Fibroblast of skin of left quadriceps (primary cell): ENCODE data around the gene GPR135.

Source experiments
- DNase-seq, 2 experiments: peaks; one replicate each; pipeline ENCODE4 v3.0.0-alpha.2; 2013; ENCODE audit warnings: low read depth in 2 of 2

GPR135 gene, protein sequence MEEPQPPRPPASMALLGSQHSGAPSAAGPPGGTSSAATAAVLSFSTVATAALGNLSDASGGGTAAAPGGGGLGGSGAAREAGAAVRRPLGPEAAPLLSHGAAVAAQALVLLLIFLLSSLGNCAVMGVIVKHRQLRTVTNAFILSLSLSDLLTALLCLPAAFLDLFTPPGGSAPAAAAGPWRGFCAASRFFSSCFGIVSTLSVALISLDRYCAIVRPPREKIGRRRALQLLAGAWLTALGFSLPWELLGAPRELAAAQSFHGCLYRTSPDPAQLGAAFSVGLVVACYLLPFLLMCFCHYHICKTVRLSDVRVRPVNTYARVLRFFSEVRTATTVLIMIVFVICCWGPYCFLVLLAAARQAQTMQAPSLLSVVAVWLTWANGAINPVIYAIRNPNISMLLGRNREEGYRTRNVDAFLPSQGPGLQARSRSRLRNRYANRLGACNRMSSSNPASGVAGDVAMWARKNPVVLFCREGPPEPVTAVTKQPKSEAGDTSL

DNA sequence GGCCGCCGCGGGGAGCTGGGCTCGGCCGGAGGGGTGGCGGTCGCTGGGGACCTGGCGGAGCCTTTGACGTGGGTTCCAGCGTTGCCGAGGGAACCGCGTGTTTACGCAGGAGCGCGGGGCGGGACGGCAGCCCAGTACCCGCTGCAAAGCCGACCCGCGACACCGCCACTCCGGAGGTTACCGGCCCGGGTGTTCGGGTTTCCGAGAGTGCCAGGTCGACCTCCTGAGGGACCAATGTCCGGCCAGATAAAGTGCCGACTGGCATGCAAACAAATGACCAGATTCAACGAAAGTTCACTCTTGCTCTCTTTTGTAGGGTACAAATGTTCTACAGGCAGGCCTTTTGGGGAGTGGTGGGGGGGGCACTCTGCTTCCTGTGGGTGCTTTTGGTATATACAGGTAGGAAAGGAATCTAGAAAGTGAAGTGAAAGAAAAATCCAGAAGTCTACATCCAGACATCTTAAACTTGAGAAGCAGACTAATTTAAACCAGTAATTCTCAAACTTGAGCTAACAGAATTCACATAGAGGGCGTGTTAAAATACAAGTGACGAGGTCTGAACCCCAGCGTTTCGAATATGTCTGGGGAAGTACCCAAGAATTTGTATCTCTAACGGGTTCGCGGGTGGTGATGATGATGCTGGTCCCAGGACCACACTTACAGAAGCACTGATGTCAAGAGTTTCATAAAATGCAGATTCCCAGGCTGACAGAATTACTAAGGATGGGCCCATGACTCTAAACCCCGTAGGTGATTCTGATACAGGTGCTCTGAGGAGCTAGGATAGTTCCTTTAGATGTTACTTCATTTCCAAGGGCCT lies at the start of gene GPR135:
TSS of gene GPR135 (minus strand) at position 65 of the 820 bp plus-strand sequence. CDS start 154 bp downstream, outside the sequence.
- DNase-seq = no peak

DNA sequence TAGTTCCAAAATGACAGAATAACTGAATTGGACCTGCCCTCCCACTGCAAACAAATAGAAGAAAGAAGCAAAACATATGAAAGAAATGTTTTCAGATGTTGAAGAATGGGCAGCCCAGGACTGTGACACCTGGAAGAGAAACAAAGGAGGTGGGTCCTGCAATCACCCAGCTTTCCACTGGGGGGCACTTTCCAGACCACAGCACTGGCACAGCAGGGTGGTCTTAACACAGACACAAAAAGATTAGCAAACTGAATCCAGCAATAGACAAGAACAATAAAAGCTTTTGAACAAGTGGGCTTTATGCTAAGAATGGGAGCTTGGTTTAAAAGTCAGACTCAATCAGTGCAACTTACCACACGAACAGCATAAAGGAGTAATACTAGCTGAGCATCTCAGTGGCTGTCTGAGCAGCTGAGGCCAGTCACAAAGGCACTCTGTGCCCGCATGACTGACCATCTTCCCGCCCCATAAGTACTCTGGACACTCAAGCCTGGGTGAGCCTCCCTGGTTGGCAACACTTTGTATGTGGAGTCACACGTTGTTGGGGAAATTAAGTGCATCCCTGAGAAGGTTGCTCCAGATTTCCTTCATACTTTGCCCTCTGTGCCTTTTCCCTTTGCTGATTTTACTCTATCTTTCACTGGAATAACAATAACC lies 46.9 kb upstream of the GPR135 start:
- DNase-seq = no peak

DNA sequence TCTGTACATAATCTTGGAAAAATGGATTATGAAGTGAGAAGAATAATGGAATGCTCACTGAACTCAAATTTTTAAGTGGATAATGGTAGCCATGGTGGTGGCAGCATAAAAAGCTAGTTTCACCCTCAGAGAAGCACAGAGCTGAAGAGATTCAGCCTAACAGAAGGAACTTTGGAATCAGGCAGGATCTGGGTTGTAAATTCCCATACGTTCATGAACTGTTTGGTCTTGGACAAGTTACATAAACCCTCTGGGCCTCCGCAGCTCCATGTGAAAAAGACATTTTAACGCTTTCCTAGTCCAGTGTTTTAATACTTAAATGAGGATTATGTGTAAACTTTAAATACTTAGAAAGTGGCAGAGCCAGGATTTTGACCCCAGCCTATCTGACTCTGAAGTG lies 45.8 kb upstream of the GPR135 start:
- DNase-seq = no peak

DNA sequence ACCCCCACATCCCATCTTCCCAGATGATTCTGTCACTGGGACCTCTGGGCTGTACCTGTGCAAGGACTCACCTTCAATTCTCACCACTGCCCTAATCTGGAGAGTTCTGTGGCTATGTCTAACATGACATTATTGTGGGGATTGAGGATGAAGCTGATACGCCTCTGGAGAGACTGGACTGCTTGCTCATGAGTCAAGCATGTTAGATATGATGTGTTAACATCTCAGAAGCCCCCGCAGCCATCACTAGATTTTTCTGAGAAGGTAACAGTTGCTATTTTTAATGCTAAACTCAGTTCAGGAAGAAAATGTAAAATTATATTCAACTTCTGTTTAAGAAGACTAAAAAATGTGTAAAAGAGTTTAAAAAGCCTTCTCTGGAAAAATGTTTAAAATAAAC lies 44.8 kb upstream of the GPR135 start:
- no peak for DNase-seq

DNA sequence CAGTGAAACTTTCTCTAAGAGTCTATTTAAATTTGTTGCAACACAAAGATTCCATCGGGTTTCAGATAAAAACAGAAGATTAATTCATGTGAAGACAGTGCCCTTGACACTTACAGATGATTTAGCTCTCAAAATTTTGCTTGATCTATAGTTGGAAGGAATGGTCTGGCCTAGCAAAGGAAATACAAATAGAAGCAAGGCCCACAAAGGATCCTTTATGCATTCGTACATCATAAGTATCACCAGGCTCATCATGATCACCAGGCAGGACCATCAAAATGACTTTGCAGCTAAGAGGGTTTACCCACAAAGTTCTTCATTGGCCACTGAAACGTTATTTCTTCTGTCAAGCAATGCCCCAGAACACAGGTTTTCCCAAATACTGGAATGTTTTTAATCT lies 43.9 kb upstream of the GPR135 start:
- no peak for DNase-seq

DNA sequence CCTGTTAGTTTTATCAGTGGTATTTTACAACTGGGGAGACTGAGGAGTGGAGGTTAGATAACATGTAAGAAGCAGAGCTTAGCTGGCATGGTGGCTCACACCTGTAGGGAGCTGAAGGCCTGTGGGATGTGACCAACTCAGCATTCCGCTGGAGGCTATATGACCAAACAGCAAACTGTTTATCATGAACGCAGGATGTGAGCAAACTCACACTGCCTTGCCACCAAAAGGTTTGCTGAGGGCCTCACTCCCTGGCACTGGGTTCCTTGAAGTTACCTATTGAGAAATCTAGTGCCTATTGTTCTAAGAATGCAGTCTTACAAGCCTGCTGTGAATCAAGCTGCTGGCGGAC lies 42.5 kb upstream of the GPR135 start:
- no peak for DNase-seq

DNA sequence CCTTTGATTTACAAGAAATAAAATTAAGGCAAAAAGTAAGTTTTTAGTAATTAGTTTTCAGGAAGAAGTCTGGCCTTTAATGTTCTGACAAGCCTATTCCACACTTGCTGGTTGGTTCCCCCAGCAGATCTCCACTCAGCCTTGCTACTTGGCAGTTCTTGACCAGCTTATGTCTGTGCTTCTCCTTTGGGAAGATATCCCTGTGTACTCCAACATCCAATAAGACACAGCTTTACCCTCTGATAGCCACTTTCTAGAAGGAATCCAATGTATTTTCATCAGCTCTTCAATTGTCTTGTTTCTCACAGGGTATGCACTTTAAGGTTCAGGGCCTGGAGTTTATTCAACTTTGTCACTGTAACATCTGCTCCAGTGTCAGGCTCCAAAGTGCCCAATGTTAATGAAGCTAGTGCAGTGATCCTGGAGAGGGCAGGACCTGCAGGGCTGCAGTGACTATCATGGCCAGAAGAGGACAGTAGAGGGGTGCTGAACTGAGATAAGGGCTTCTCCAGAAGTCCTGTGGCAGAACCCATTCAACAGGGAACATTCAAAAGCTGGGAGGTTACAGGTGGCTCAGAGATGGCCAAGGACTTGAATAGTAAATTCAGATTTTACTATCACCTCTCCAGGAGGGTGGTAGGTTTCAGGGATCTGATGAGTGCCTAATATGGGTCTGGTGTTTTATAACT lies 42.0 kb upstream of the GPR135 start:
- peak in 1 of 2 experiments; percentile 10 for DNase-seq

DNA sequence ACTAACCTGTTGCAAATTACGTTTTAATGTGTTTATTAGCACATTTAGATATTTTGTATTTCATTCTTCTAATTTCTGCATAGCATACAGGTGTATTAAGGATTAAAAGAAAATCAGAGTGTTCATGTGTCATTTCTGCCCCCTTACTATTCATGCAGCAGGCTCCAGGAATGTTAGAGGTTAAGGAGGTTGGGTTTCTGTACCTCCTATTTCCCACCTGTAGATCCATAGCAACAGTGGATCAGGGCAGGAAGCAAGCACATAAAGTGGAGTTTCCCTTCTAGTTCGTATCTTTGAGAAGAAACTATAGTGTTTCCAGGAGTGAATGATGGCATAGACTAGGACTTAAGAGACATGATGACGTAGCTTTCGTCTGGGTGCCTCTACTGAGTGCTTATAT lies 38.1 kb upstream of the GPR135 start:
- no peak for DNase-seq

DNA sequence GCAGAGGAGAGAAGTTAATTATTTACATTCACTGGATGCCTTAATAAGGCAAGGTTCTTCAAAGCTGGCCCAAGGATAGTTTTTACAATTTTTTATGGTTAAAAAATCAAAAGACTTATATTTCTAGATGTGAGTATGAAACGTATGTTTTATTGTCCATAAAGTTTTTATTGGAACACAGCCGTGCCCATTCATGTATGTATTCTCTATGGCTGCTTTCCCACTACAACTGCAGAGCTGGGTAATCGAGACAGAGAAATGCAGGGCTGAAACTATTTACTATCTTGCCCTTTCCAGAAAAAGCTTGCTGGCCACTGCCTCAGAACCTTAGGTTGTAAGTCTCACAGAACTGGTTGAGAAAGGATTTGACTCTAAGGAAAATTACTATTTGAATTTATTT lies 35.6 kb upstream of the GPR135 start:
- DNase-seq = no peak

DNA sequence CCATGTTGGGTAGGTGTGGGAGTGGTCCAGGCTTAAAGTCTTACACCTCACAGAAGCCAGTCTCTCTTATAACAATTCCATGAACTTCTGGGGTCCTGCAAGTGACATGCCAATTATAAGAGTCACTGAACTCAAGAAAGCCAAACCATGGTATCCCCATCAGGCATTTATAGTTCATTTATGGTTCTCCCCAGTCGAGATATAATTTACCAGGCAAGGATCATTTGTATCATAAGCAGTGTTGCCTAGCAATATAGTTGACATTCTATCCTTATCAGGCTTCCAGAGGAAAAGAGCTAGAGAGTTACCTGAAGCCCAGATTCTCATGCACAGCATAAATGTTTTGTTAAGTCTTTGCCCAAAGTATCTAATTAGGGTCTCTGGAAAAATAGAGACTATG lies 27.2 kb upstream of the GPR135 start:
- DNase-seq = no peak

DNA sequence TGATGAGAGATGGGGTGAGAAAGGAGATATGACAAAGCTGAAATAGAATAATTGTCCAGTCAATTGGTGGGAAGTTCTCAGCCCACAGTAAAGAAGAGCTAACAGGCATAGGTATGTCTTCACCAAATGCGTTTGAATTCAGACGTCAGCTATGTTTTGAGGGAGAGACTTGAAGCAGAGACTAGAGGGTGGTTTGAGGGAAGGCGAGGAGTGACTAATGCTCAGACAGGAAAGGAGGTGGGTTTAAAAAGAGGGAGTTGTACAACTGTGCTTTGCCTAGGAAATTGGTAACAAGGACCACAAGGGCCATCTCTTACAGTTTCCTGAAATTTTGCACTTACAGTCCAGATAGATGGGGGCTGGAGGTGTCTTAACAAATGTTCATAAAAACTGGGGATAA lies 25.6 kb upstream of the GPR135 start:
- DNase-seq = no peak

DNA sequence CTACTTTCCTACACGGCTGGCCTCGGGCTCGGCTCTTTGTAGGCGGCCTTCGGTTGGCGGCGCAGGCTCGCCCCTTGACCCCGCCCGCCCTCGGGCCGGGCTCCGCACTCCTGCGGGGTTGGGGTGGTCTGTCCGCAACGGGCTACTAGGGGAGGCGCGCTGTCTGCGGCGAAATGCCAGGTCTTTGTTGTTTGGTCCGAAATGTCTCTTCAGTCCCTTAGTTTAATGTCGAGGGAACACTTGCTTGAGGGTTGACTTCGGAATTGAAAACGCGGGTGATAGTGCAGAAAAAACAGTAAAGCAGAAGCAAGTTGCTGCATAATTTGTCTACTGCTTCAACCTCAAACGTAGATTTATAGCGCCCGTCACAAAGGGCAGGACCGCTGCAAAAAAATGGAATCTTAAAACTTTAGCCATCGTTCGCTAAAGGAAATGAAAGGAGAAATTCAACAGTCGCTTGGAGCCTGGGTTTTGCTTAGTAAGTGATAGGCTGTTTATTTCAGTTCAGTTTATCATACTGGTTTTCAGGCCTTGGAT lies 19.5 kb upstream of the GPR135 start:
- DNase-seq = no peak

DNA sequence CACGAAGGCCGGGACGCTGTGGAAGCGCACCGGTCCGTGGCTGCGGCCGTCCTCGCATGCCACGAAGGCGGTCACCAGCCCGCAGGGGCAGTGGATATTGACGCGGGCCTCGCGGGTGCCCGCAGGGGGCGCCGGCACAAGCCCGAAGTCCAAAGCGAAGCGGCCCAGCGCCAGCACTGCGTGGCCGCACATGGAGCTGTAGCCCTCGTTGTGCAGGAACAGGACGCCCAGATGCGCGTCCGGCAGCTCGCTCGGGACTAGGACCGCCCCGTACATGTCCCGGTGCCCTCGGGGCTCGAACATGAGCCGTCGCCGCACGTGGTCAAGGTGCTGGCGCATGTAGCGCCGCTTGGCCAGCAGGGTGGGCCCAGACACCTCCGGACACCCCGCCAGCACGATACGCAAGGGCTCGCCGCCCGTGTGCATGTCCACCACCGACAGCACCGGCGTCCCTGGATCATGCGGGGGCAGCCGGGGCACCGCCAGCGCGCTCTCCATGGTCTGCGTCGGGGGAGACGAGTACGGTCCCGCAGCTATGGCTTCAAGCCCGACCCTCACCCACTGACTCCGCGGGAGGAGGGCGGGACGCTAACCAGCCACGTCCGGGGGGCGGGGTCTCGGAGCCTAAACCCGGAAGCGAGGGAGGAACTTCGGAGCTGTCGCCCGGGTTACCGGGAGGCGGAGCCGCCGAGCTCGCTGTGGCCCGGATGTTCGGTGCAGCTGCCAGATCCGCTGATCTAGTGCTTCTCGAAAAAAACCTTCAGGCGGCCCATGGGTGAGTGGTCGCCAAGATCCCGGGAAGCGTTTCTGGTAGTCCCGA lies 18.8 kb upstream of the GPR135 start, which contains the start of the genes JKAMP and L3HYPDH:
TSS of gene JKAMP (plus strand) at position 699 of the 820 bp plus-strand sequence. CDS start at position 772, 73 bp downstream.
TSS of gene L3HYPDH (minus strand) at position 590 of the 820 bp plus-strand sequence. CDS start at position 498, 92 bp downstream.
- peak; percentile 90 for DNase-seq

DNA sequence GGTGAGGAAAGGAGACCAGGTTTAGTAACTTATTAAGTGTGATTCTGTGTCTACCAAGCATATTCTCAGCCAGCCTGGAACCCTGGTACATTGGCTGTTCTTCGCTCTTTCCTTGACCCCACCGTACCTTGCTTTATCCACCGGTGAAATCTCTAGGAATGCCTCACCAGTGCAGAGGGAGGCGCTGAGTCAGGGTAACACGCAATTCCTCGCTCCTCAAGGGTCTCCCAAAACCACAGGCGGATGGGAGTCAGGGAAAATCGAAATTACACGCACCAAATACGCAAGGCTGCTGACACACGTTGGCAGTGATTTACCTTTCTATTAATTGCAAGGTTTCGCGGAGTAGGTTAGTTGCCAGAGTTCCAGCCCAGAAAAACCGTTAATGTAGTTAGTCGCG lies 18.2 kb upstream of the GPR135 start:
- peak; percentile 47 to 50 for DNase-seq

DNA sequence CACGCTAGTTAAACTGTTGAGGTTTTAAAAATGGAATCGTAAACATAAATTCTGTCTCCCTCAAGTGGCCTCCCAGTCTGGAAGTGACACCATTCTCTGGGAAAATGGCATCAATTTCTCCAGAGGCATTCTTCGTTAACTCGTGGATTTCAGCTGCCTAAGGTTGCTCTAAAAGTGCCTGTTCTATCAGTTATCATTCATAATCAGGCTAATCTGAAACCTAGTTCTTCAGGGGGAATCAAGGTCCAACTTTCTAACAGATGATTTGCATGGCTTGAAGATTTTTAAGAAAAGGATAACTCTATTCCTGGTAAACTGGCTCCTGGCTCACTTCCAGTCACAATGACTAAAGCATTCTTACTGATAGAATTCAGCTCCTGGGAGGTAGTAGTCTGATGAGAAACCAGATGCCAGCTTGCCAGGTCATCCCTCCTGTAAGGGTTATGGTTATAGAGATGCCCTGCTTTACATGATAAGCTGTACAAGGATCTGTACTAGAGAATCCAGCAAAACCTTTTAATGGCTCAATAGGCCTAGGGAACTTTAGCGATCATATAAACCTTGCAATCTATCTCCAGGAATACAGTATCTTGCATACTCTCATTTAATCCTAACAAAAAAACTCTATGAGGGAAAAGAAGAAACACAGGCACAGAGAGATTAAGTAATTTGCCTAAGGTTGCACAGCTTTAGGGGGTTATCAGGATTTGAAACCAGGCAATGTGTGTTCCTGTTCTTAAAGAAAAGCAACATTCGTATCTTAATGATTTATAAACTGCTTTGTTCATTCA lies 17.6 kb upstream of the GPR135 start:
- peak; percentile 84 to 85 for DNase-seq

DNA sequence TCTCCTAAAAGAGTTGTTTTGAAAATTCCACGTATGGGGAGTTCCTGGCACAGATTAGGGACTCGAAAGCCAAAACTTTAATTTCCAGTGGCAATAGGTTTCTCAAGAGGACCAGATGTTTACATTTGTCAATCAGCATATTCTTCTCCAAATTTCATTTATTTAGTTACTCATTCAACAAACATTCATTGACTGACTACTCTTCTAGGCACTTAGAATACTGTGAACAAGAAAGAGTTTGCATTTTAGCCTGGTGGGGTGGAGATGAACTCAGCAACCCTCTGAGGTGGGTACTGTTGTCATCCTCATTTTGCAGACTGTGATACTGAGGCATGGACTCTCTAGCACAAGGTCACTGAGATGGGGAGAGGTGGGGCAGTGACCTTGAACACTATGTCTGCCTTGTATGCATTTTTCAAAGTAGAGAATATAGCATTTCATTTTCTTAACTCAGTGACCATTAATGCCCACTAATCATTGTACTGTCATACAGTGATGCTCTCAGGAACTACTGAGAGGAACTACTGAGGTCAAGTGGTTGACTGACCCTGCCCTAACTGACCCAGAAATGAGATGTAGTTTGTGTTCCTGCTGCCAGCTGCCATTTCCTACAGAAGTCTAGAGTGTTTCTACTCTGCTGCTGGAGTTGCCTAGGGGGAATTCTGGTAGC lies 16.8 kb upstream of the GPR135 start:
- peak; percentile 69 to 72 for DNase-seq

DNA sequence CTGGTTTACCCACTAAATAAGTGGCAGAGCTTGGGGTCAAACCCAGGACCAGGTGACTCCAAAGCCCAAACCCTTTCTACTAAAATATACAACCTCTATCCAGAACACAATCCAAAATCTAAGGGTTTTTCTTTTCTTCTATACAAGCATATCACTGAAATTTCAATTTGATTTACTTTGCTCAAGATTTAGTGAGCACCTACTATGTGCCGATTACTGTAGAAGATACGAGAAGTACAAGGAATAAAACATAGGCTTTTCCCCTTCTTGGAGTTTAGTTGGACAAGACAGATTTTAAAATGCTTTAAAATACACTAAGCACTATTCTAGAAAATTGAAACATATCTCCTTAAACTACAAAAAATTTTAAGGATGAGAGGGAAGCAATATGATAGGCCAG lies 16.2 kb upstream of the GPR135 start:
- no peak for DNase-seq

DNA sequence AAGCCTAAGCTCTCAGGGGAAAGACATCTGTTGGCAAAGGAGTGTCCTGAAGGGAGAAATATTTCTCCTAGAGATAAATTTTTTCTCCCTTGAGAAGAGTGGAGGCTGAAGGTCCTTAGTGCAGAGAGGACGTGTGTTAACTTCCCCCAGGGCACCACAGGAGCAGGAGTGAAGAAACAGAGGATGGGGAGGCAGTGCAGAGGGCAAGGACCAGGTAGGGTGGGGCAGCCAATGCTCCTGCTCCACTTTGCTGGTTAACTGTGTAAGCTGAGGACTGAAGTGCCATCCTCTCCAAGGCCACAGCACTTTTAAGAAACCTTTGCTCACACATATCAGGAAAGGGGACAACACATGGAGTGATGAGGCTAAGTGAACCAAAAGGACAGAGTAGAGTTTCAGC lies 15.0 kb upstream of the GPR135 start:
- no peak for DNase-seq

DNA sequence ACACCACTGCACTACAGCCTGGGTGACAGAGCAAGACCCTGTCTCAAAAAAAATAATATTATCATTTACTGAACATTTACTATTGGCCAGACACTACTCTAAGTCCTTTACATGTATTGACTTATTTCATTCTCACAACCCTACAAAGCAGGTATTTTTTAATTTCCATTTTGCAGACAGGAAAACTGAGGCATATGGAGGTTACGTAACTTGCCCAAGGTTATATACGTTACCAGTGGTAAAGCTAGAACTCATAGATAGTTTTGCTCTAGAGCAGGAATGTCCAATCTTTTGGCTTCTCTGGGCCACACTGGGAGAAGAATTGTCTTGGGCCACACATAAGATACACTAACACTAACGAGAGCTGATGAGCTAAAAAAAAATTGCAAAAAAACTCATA lies 13.4 kb upstream of the GPR135 start:
- no peak for DNase-seq
